Lung (tissue), 12 donors: ENCODE data around the gene ABHD16A. TPM values are rescaled to one million over a fixed set of nuclear protein-coding genes. Genes with fewer than 3 reads are reported as not detected.

Source experiments
- ATAC-seq: fragments of 200-7000 bp; cut with Tn5 transposase; one replicate; pipeline ENCODE4 v1.9.1; 2020; ENCODE audit warnings: moderate number of reproducible peaks; ENCODE audit not compliant: insufficient read depth, low FRiP score
- DNase-seq, 3 donors: peaks; one replicate each; pipeline ENCODE4 v3.0.0-alpha.2; 2013 to 2017
- H3K27ac ChIP-seq, 2 donors: one replicate each; pipeline ENCODE4 v1.5.1; 2013; ENCODE audit warnings: mild to moderate bottlenecking in 2 of 2, moderate library complexity in 2 of 2, control low read depth in 1 of 2, inconsistent platforms in 1 of 2, low read depth in 1 of 2, low read length in 1 of 2
- H3K27me3 ChIP-seq, 3 donors: one replicate each; pipeline ENCODE4 v1.5.1; 2013; ENCODE audit warnings: low read length in 2 of 3; ENCODE audit not compliant: control insufficient read depth in 3 of 3, insufficient read depth in 3 of 3
- H3K36me3 ChIP-seq, 4 donors: one replicate each; pipeline ENCODE4 v1.5.1; 2013; ENCODE audit warnings: low read length in 4 of 4, mild to moderate bottlenecking in 1 of 4, moderate library complexity in 1 of 4; ENCODE audit not compliant: control insufficient read depth in 4 of 4, insufficient read depth in 4 of 4
- H3K4me1 ChIP-seq, 5 donors: one replicate each; pipeline ENCODE4 v1.5.1; 2013; ENCODE audit warnings: low read length in 5 of 5, mild to moderate bottlenecking in 2 of 5, moderate library complexity in 1 of 5; ENCODE audit not compliant: control insufficient read depth in 5 of 5, insufficient read depth in 5 of 5
- H3K4me3 ChIP-seq: one replicate; pipeline ENCODE4 v1.5.1; 2013; ENCODE audit warnings: mild to moderate bottlenecking, control low read depth, moderate library complexity
- H3K9ac ChIP-seq, 2 donors: one replicate each; pipeline ENCODE4 v1.5.1; 2013; ENCODE audit warnings: low read length in 2 of 2, control low read depth in 1 of 2; ENCODE audit not compliant: insufficient read depth in 1 of 2
- H3K9me3 ChIP-seq, 4 donors: one replicate each; pipeline ENCODE4 v1.5.1; 2013; ENCODE audit warnings: low read length in 3 of 4, mild to moderate bottlenecking in 1 of 4, moderate library complexity in 1 of 4; ENCODE audit not compliant: control insufficient read depth in 4 of 4, insufficient read depth in 3 of 4
- CTCF ChIP-seq: IDR thresholded peaks from 2 replicates; pipeline ENCODE4 v1.5.1; 2012; ENCODE audit warnings: mild to moderate bottlenecking; ENCODE audit errors: control extremely low read depth, extremely low read depth
- WGBS, 2 donors: extraction: QIAGEN DNeasy Blood & Tissue Kit; methylation state at CpG; one replicate each; pipeline ENCODE4 v1.1.7; 2013; 5-methylcytosine and 5-hydroxymethylcytosine counted together
- polyA plus RNA-seq, 2 donors: library from polyadenylated mRNA; stranded (reverse); fragments of 200-250 nt; gene quantifications; one replicate each; pipeline ENCODE4 v1.2.1, GENCODE V29; 2013
- total RNA-seq, 2 donors: library from RNA; depleted of rRNA in 1 of 2; stranded (reverse); fragments of >200 nt in 1 of 2; gene quantifications; one replicate each; pipeline ENCODE4 v1.2.1, GENCODE V29; 2014 to 2021
- donor health status: control.
- donor health status: control.
- donor health status: Bipolar disorder and iron deficiency.
- donor health status: healthy.
- donor health status: DM: yes; HTN: yes; CAD: no.

Gene ABHD16A
- total and polyA plus RNA-seq, 4 donors = 30.6 to 68.6 (median 53.6) TPM

GRCh38 chr6:31645325-31645724 is 57.8 kb downstream of the ABHD16A start:
- peaks cover 53 to 71% (median 62%) of the 10 kb centered on the region in 4 donors for H3K36me3 ChIP-seq
- no peak overlapping the region for H3K27ac ChIP-seq
- H3K27me3 ChIP-seq = no peaks in the 10 kb centered on the region
- DNase-seq = no peak
- no peak overlapping the region for H3K9ac ChIP-seq
- no peaks in the 10 kb centered on the region for H3K4me1 ChIP-seq
- TF ChIP-seq CTCF = no peak
- H3K9me3 ChIP-seq = no peaks in the 10 kb centered on the region
- ATAC-seq = no peak
- 96 to 97% methylated on average over 9 of the region's 9 CpGs for WGBS, 2 donors
- no peak overlapping the region for H3K4me3 ChIP-seq

- Histone ChIP-seq H3K27ac (no peak overlapping the region), H3K9me3 (no peaks in the 10 kb centered on the region), H3K4me1 (no peaks in the 10 kb centered on the region), H3K9ac (no peak overlapping the region), H3K4me3 (no peak overlapping the region), H3K36me3 (peaks cover 55 to 80% (median 63%) of the 10 kb centered on the region in 4 donors), H3K27me3 (no peaks in the 10 kb centered on the region)
- no peak for ATAC-seq
- 93 to 96% methylated on average over 17 of the region's 17 CpGs for WGBS, 2 donors
- no peak for DNase-seq
- TF ChIP-seq CTCF = no peak
Measured at GRCh38 chr6:31643818-31644454, 59.2 kb downstream of the ABHD16A start.

GRCh38 chr6:31642798-31643570 is 60.1 kb downstream of the ABHD16A start:
- no peaks in the 10 kb centered on the region for H3K4me1 ChIP-seq
- no peak overlapping the region for H3K4me3 ChIP-seq
- H3K36me3 ChIP-seq = peaks cover 46 to 71% (median 56%) of the 10 kb centered on the region in 4 donors
- no peaks in the 10 kb centered on the region for H3K27me3 ChIP-seq
- 89 to 96% methylated on average over 6 of the region's 6 CpGs for WGBS, 2 donors
- no peaks in the 10 kb centered on the region for H3K9me3 ChIP-seq
- no peak for TF ChIP-seq CTCF
- DNase-seq = no peak
- no peak overlapping the region for H3K27ac ChIP-seq
- no peak for ATAC-seq
- H3K9ac ChIP-seq = no peak overlapping the region
